Measurements from ENCODE around the gene CORO7.
A peak's percentile ranks its signal among the peaks of the same experiment; 100 is the strongest.

Gene CORO7

GRCh38 chr16:4381072-4381934 lies 35.1 kb downstream of the CORO7 start:
- DNase-seq (ENCODE audit: low read depth in 1 of 2, low spot score in 1 of 2): no peak
- Histone ChIP-seq H3K4me3 (replicated peaks; ENCODE audit: insufficient read depth, low read length) (no peak overlapping the region), H3K27me3 (ENCODE audit: insufficient read depth, poor library complexity, severe bottlenecking) (no peaks in the 10 kb centered on the region), H3K27ac (replicated peaks) (no peak overlapping the region)
- TF ChIP-seq SPI1 (IDR thresholded peaks at IDR 0.05; ENCODE audit: borderline replicate concordance, low read depth) (no peak), POLR2AphosphoS5 (IDR thresholded peaks at IDR 0.05; ENCODE audit: low read depth) (0 out of 2 replicates have a peak, but pooled peaks have one; percentile 1), GABPA (IDR thresholded peaks at IDR 0.05; ENCODE audit: low read depth) (no peak)
- TF ChIP-seq, protein P1, sequence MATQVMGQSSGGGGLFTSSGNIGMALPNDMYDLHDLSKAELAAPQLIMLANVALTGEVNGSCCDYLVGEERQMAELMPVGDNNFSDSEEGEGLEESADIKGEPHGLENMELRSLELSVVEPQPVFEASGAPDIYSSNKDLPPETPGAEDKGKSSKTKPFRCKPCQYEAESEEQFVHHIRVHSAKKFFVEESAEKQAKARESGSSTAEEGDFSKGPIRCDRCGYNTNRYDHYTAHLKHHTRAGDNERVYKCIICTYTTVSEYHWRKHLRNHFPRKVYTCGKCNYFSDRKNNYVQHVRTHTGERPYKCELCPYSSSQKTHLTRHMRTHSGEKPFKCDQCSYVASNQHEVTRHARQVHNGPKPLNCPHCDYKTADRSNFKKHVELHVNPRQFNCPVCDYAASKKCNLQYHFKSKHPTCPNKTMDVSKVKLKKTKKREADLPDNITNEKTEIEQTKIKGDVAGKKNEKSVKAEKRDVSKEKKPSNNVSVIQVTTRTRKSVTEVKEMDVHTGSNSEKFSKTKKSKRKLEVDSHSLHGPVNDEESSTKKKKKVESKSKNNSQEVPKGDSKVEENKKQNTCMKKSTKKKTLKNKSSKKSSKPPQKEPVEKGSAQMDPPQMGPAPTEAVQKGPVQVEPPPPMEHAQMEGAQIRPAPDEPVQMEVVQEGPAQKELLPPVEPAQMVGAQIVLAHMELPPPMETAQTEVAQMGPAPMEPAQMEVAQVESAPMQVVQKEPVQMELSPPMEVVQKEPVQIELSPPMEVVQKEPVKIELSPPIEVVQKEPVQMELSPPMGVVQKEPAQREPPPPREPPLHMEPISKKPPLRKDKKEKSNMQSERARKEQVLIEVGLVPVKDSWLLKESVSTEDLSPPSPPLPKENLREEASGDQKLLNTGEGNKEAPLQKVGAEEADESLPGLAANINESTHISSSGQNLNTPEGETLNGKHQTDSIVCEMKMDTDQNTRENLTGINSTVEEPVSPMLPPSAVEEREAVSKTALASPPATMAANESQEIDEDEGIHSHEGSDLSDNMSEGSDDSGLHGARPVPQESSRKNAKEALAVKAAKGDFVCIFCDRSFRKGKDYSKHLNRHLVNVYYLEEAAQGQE (IDR thresholded peaks at IDR 0.05; ENCODE audit: insufficient replicate concordance, low read depth): no peak

DNA sequence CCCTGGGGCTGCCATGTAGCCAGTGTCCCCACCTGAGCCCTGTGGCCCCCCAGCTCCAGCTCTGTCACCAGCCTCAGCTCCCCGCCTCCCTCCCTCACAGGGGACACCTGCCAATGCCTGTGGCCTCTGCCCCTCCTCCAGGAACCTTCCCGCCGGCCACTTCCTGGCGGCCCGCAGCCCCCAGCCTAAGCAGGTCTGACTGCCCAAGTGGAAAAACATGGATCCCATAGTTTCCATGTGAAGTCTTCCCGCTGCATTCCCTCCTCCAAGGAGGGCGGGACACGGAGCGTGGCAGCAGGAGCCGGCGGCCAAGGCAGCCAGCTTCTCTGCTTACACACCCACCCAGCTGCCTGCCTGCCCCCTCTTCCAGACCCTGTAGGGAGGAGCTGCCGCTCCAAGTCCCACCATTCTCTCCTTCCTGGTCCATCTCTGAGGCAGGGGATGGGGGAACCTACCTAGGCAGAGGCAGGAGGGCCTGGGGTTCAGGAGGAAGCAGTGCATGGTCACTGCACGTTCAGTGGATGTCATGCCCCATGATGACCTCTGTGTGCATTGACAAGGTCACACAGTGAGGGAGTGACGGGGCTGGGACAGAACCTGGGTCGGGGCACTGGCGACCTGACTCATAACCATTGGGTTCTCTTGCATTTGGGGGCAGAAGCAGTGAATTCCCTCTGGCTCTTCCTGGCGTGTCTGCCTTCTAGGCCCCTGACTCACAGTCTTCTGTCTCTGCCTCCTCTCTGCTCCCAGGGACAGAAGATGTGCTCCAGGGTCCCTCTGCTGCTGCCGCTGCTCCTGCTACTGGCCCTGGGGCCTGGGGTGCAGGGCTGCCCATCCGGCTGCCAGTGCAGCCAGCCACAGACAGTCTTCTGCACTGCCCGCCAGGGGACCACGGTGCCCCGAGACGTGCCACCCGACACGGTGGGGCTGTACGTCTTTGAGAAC lies 36.0 kb downstream of the CORO7 start:
- DNase-seq (ENCODE audit: low read depth in 1 of 2, low spot score in 1 of 2): no peak
- TF ChIP-seq CTCF (IDR thresholded peaks at IDR 0.05; ENCODE audit: insufficient read depth, low read length) (no peak), POLR2AphosphoS5 (IDR thresholded peaks at IDR 0.05; ENCODE audit: low read depth) (0 out of 2 replicates have a peak, but pooled peaks have one; percentile 5)
- H3K27ac ChIP-seq (replicated peaks): no peak overlapping the region

DNA sequence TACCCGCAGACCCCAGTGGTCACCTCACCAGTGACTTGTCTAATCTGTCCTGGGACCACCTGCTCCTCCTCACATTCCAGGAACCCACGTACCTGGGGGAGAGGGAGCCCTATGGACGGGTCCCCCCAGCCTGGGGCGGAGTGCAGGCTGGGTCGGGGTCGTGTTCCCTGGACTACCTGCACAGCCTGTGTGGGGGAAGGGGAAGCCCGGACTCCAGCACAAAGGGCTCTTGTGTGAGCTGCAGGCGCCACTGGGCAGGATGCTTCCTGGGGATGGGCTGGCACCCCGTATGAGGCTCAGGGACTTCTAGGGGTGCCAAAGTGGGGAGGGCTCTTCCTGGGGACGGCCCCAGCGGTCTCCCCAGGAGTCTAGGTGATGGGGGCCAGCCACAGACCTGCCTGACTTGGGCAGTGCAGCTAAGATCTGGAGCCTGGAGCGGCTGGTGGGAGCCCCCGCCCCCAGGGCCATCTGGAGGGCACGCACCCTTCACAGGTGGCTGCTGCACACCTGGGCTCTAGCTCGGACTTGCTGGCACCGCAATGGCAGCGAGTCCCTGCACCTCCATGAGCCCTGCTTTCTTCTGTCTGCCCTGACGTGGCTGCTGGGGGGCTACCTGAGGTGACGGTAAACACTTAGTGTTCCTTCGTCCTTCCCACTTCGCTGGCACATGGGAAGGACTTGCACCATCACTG lies 37.3 kb downstream of the CORO7 start:
- DNase-seq (ENCODE audit: low read depth in 1 of 2, low spot score in 1 of 2): no peak
- TF ChIP-seq CTCF (IDR thresholded peaks at IDR 0.05; ENCODE audit: insufficient read depth, low read length): no peak
- TF ChIP-seq POLR2AphosphoS5 (IDR thresholded peaks at IDR 0.05; ENCODE audit: low read depth): no peak
- no peak for TF ChIP-seq SPI1 (IDR thresholded peaks at IDR 0.05; ENCODE audit: borderline replicate concordance, low read depth)
- TF ChIP-seq, protein P1 (IDR thresholded peaks at IDR 0.05; ENCODE audit: insufficient replicate concordance, low read depth): no peak
- Histone ChIP-seq H3K27me3 (ENCODE audit: insufficient read depth, poor library complexity, severe bottlenecking) (no peaks in the 10 kb centered on the region), H3K4me3 (replicated peaks; ENCODE audit: insufficient read depth, low read length) (no peak overlapping the region), H3K27ac (replicated peaks) (no peak overlapping the region)

More for the DNA sequence above, 36.0 kb downstream of the CORO7 start:
- Histone ChIP-seq H3K27me3 (ENCODE audit: insufficient read depth, poor library complexity, severe bottlenecking) (no peaks in the 10 kb centered on the region), H3K4me3 (replicated peaks; ENCODE audit: insufficient read depth, low read length) (no peak overlapping the region)

All from HL-60 (cell line).